Stimulated activated CD4-positive, alpha-beta T cell treated with anti-CD3 and anti-CD28 coated beads, Interleukin-12 subunit alpha, Interleukin-12 subunit beta, amount 100 ng/mL, for 24 hours (primary cell): ENCODE data around the gene TBPL2.
A peak's percentile ranks its signal among the peaks of the same experiment; 100 is the strongest.
"Not testable (repeated sequence)": the region's sequence is repeated elsewhere in the genome, so short reads cannot be mapped to it uniquely, and the experiment has no call there.

ENCODE experiments used
- DNase-seq, 2 experiments: peaks; one replicate each; pipeline ENCODE4 v3.0.0-alpha.2; 2020; ENCODE audit warnings: low read depth in 2 of 2

Gene TBPL2

GRCh38 chr14:55441286-55441685, 870 bp upstream of the TBPL2 start:
- no peak for DNase-seq

- no peak for DNase-seq
These were observed 2.2 kb downstream of the TBPL2 start for GRCh38 chr14:55438066-55438683.

GRCh38 chr14:55436931-55437330, 3.5 kb downstream of the TBPL2 start:
- no peak for DNase-seq

GRCh38 chr14:55436519-55436918, 3.9 kb downstream of the TBPL2 start:
- DNase-seq, result no peak

- DNase-seq, result no peak
These were observed 5.6 kb downstream of the TBPL2 start for GRCh38 chr14:55434805-55435174.

GRCh38 chr14:55433880-55434804, 6.3 kb downstream of the TBPL2 start:
- DNase-seq, result no peak

- no peak for DNase-seq
These were observed 7.8 kb downstream of the TBPL2 start for GRCh38 chr14:55432628-55433027.

GRCh38 chr14:55430024-55430690, 10.3 kb downstream of the TBPL2 start:
- no peak for DNase-seq

GRCh38 chr14:55427439-55427838, 13.0 kb downstream of the TBPL2 start:
- no peak for DNase-seq

- no peak for DNase-seq
These were observed 13.5 kb downstream of the TBPL2 start for GRCh38 chr14:55426891-55427290.

GRCh38 chr14:55425091-55425490, 15.3 kb downstream of the TBPL2 start:
- no peak for DNase-seq

GRCh38 chr14:55423969-55424368, 16.4 kb downstream of the TBPL2 start:
- no peak for DNase-seq

GRCh38 chr14:55422338-55422737, 18.1 kb downstream of the TBPL2 start:
- not testable (repeated sequence) for DNase-seq

GRCh38 chr14:55419663-55420062, 20.8 kb downstream of the TBPL2 start:
- no peak for DNase-seq

GRCh38 chr14:55418411-55418810, 22.0 kb downstream of the TBPL2 start:
- DNase-seq, result no peak

GRCh38 chr14:55417955-55418354, 22.5 kb downstream of the TBPL2 start:
- DNase-seq, result no peak

- peak in 1 of 2 experiments; percentile 20 for DNase-seq
These were observed 23.6 kb downstream of the TBPL2 start for GRCh38 chr14:55416866-55417265.

GRCh38 chr14:55414551-55414950, 25.9 kb downstream of the TBPL2 start:
- DNase-seq, result no peak

GRCh38 chr14:55412676-55413075, 27.7 kb downstream of the TBPL2 start:
- no peak for DNase-seq

GRCh38 chr14:55411426-55412389, 28.7 kb downstream of the TBPL2 start, which contains the start of gene ATG14:
Gene ATG14, minus strand, starts transcription at chr14:55411830. Its CDS starts 8 bp downstream, at chr14:55411822.
- peak; percentile 62 to 68 for DNase-seq

GRCh38 chr14:55410876-55411275, 29.5 kb downstream of the TBPL2 start:
- DNase-seq, result no peak
